ENCODE data around the gene ABHD16B. TPM values are rescaled to one million over a fixed set of nuclear protein-coding genes. Genes with fewer than 3 reads are reported as not detected.
A peak's percentile ranks its signal among the peaks of the same experiment; 100 is the strongest.

ABHD16B gene
- total and polyA plus RNA-seq, 2 of the 13 experiments (the other 11 are each of a cell fraction or from before 2014, with no cell fraction given) = not detected

- TF ChIP-seq SKIL (CRISPR knock-in tag; IDR thresholded peaks at IDR 0.05; ENCODE audit: borderline replicate concordance) (0 out of 2 replicates have a peak, but pooled peaks have one; percentile 25), AGO1 (IDR thresholded peaks at IDR 0.05; ENCODE audit: low read depth, low read length, poor library complexity, severe bottlenecking) (no peak), ATF4 (CRISPR knock-in tag; IDR thresholded peaks at IDR 0.05) (no peak), ZNF567 (CRISPR knock-in tag; IDR thresholded peaks at IDR 0.05; ENCODE audit: borderline replicate concordance) (no peak), TOPORS (CRISPR knock-in tag; IDR thresholded peaks at IDR 0.05) (no peak), ZSCAN21 (CRISPR knock-in tag; IDR thresholded peaks at IDR 0.05; ENCODE audit: borderline replicate concordance) (0 out of 2 replicates have a peak, but pooled peaks have one; percentile 18), FOXO4 (CRISPR knock-in tag; conservative IDR thresholded peaks at IDR 0.05) (0 out of 2 replicates have a peak, but pooled peaks have one; percentile 74), ZBTB4 (CRISPR knock-in tag; IDR thresholded peaks at IDR 0.05; ENCODE audit: borderline replicate concordance) (no peak), ZBTB26 (CRISPR knock-in tag; IDR thresholded peaks at IDR 0.05; ENCODE audit: borderline replicate concordance) (no peak), ZNF121 (CRISPR knock-in tag; IDR thresholded peaks at IDR 0.05) (no peak), JUND (CRISPR knock-in tag; IDR thresholded peaks at IDR 0.05) (no peak), UBTF (CRISPR knock-in tag; IDR thresholded peaks at IDR 0.05) (no peak)
Observed at GRCh38 chr20:63840405-63840828, 20.9 kb upstream of the ABHD16B start (continued).

All from HepG2 (cell line).